Measurements from ENCODE around the gene CEP72. TPM values are rescaled to one million over a fixed set of nuclear protein-coding genes. Genes with fewer than 3 reads are reported as not detected.
"Not testable (repeated sequence)": the region's sequence is repeated elsewhere in the genome, so short reads cannot be mapped to it uniquely, and the experiment has no call there.

CEP72 gene
- total RNA-seq, 1 donor, result 3.3 TPM

DNA sequence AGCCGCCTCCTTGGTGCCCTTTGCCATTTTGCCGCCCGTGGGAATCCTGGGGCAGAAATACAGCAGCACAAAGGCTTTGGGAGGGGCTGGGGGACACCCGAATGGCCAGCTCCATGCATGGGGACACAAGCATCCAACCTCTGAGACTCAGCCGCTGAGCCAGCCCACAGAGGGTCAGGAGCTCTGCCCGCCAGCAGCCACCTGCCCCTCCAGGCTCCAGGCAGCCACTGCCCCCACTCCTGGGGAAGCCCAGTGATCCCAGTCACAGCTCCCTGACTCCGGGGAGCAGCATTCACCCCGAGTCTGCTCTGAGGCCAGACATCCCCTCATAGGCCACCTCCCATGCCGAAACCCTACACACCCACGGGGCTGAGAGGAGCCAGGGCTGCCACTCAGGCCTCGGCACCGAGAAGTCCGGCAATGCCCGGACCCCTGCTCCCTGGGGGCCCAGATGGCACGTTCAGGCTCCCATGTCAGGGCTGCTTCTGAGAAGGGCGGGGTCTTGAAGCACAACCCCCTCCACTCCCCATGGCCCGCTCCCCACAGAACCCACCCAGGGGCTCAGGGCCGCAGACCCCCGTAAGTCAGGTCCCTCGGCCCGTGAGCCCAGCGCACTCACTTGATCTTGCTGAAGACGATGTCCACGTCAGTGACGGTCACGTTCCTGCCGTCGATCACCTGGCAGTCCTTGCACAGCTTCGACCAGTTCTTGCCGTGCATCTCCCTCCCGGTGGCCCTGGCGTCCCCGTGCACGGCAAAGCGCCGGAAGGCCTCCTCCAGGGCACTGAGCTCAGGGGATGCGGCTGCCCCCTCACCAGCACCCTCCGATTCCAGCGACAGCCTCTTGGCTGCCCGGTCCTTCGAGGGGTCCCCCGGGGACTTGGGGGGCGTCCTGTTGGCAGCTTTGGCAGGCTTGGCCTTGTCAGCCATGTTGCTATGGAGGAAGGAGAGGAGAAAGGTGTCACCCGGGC is 65.3 kb downstream of the CEP72 start:
- TF ChIP-seq, protein P1, sequence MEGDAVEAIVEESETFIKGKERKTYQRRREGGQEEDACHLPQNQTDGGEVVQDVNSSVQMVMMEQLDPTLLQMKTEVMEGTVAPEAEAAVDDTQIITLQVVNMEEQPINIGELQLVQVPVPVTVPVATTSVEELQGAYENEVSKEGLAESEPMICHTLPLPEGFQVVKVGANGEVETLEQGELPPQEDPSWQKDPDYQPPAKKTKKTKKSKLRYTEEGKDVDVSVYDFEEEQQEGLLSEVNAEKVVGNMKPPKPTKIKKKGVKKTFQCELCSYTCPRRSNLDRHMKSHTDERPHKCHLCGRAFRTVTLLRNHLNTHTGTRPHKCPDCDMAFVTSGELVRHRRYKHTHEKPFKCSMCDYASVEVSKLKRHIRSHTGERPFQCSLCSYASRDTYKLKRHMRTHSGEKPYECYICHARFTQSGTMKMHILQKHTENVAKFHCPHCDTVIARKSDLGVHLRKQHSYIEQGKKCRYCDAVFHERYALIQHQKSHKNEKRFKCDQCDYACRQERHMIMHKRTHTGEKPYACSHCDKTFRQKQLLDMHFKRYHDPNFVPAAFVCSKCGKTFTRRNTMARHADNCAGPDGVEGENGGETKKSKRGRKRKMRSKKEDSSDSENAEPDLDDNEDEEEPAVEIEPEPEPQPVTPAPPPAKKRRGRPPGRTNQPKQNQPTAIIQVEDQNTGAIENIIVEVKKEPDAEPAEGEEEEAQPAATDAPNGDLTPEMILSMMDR (IDR thresholded peaks at IDR 0.05; ENCODE audit: extremely low read depth, low read depth, low read length), result no peak
- no peak overlapping the region for H3K4me2 ChIP-seq (ENCODE audit: insufficient read depth, low read length)
- H3K4me1 ChIP-seq (ENCODE audit: insufficient read depth, low read length), result peaks cover 4% of the 10 kb centered on the region
- no peaks in the 10 kb centered on the region for H3K9me3 ChIP-seq (ENCODE audit: low read depth, low read length)
- no peak overlapping the region for H3K4me3 ChIP-seq (ENCODE audit: insufficient read depth, low read length)
- no peaks in the 10 kb centered on the region for H3K36me3 ChIP-seq (ENCODE audit: insufficient read depth, low read length)
- H4K20me1 ChIP-seq (ENCODE audit: insufficient read depth, low read length), result no peaks in the 10 kb centered on the region
- peaks cover 30% of the 10 kb centered on the region for H3K27me3 ChIP-seq (ENCODE audit: insufficient read depth, low read length)
- H3K79me2 ChIP-seq (ENCODE audit: insufficient read depth, low read length), result no peaks in the 10 kb centered on the region
- no peak overlapping the region for H2AFZ ChIP-seq (ENCODE audit: low read length)
- peak; percentile 75 for DNase-seq (ENCODE audit: insufficient read length, low spot score, missing footprints)
- no peak overlapping the region for H3K27ac ChIP-seq (ENCODE audit: low read depth, low read length)

DNA sequence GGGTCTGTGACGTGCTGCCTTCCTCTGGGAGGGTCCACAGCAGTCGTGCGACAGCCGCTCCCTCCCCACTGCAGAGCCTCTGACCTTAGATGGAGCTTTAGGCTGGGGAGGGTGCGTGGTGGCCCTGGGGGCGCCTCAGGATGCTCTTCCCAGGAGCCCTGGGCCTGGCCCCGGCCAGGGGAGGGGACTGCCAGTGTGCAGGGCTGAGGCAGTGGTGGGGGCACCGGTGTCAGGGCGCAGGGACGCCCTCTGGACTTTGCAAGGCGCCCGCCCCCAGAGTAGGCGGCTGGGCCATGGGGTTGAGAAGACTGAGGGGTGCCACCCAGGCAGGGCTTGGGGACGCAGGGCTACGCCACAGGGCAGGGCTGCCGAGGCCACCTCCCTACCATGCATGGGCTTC is 66.4 kb downstream of the CEP72 start:
- H3K27me3 ChIP-seq (ENCODE audit: insufficient read depth, low read length), result peaks cover 19% of the 10 kb centered on the region
- not testable (repeated sequence) for H4K20me1 ChIP-seq (ENCODE audit: insufficient read depth, low read length); H3K4me3 ChIP-seq (ENCODE audit: insufficient read depth, low read length); H3K9me3 ChIP-seq (ENCODE audit: low read depth, low read length); H2AFZ ChIP-seq (ENCODE audit: low read length); H3K27ac ChIP-seq (ENCODE audit: low read depth, low read length); H3K36me3 ChIP-seq (ENCODE audit: insufficient read depth, low read length); H3K4me2 ChIP-seq (ENCODE audit: insufficient read depth, low read length); H3K79me2 ChIP-seq (ENCODE audit: insufficient read depth, low read length); H3K4me1 ChIP-seq (ENCODE audit: insufficient read depth, low read length)
- DNase-seq (ENCODE audit: insufficient read length, low spot score, missing footprints), result peak; percentile 69

DNA sequence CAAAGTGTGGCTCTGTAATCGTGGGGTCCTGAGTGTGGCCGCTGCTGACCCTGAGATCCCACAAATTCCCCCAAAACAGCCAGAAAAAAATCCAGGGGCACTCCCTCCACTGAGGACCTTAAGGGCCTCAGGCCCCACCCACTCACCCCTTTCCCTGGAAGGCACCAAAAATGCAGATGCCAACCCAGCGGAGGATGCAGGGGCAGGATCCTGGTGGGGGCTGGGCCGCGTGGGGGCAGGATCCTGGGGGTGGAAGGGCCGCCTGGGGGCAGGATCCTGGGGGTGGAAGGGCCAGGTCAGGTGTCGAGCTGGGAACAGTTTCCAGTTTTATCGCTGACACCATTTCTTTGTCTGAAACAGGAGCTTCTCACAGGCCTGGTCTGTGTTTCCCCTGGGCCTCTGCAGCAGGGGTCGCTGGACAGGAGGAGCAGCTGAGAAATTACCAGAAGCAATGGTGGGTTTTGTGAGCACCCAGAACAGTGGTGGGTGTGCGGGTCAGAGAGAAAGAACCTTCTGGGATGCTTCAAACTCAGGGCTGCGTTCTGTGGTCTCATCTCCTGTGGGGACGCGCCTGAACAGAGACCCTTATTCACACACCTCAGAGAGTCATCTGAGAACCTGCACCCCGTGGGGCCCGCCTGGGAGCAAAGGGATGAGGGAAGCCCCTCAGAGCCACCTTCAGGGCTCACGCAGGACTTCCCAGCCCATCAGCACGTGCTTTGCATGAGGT is 67.2 kb downstream of the CEP72 start:
- not testable (repeated sequence) for H3K36me3 ChIP-seq (ENCODE audit: insufficient read depth, low read length); H3K4me1 ChIP-seq (ENCODE audit: insufficient read depth, low read length); H3K4me3 ChIP-seq (ENCODE audit: insufficient read depth, low read length); H3K9me3 ChIP-seq (ENCODE audit: low read depth, low read length); H3K27ac ChIP-seq (ENCODE audit: low read depth, low read length); H3K79me2 ChIP-seq (ENCODE audit: insufficient read depth, low read length); H4K20me1 ChIP-seq (ENCODE audit: insufficient read depth, low read length); H3K4me2 ChIP-seq (ENCODE audit: insufficient read depth, low read length); H2AFZ ChIP-seq (ENCODE audit: low read length)
- DNase-seq (ENCODE audit: insufficient read length, low spot score, missing footprints), result peak; percentile 73
- H3K27me3 ChIP-seq (ENCODE audit: insufficient read depth, low read length), result peaks cover 11% of the 10 kb centered on the region

DNA sequence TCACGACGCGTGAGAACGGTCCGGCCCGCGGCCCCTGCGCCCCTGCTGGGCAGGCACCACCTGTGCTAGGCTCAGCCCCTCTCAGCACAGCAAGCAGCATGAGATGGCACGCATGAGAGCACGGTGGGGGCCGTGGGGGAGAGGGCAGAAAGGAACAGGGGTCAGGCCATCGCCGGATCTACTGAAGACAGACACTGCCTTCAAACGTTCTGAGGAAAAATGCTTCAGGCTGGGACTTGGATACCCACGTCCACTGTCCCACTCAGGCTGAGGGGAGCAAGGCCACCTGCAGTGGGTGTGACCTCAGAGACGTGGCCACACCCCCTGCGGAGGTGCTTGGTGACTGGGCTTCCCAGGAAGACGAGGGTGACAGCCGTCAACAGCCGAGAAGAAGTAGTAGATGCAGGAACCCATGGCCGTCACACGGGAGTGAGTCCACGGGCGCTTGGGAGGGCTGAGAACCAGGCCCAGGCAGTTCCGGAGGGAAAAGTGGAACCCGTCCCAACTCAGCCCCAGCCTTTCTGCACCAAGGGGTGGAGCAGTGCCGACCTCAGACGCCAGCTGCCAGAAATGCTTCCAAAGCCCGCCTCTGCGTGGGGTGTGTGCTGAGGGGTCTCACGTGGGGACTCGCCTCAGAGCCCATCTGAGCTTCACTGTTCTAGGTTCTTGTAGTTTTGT is 68.1 kb downstream of the CEP72 start:
- DNase-seq (ENCODE audit: insufficient read length, low spot score, missing footprints); H3K27me3 ChIP-seq (ENCODE audit: insufficient read depth, low read length); H3K9me3 ChIP-seq (ENCODE audit: low read depth, low read length); H3K4me3 ChIP-seq (ENCODE audit: insufficient read depth, low read length); H3K4me1 ChIP-seq (ENCODE audit: insufficient read depth, low read length); H3K4me2 ChIP-seq (ENCODE audit: insufficient read depth, low read length); H3K79me2 ChIP-seq (ENCODE audit: insufficient read depth, low read length); H2AFZ ChIP-seq (ENCODE audit: low read length); H3K27ac ChIP-seq (ENCODE audit: low read depth, low read length); H4K20me1 ChIP-seq (ENCODE audit: insufficient read depth, low read length); H3K36me3 ChIP-seq (ENCODE audit: insufficient read depth, low read length): not testable (repeated sequence)

DNA sequence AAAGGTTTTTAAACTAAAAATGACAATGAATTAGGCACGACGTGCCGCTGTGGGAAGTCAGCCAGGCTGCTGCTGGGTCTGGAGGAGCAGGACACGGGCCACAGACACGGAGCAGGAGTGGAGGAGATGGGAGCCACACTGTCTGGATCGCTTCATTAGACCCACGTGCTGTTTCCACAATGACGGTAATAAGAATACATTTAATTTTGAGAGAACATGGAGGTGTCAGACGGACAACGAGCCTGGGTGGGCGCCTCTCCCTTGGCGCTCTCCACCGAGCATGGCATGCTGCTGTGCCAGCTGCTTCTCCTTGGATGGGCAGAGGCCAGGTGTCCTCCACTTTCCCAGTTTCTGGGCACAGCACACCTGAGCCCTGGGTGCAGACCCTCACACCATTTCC is 68.7 kb downstream of the CEP72 start:
- not testable (repeated sequence) for H3K9me3 ChIP-seq (ENCODE audit: low read depth, low read length); H3K4me1 ChIP-seq (ENCODE audit: insufficient read depth, low read length); H4K20me1 ChIP-seq (ENCODE audit: insufficient read depth, low read length); H3K36me3 ChIP-seq (ENCODE audit: insufficient read depth, low read length); H3K4me2 ChIP-seq (ENCODE audit: insufficient read depth, low read length); H3K79me2 ChIP-seq (ENCODE audit: insufficient read depth, low read length); H3K27ac ChIP-seq (ENCODE audit: low read depth, low read length); H3K4me3 ChIP-seq (ENCODE audit: insufficient read depth, low read length); H2AFZ ChIP-seq (ENCODE audit: low read length); H3K27me3 ChIP-seq (ENCODE audit: insufficient read depth, low read length)
- peak; percentile 27 for DNase-seq (ENCODE audit: insufficient read length, low spot score, missing footprints)

DNA sequence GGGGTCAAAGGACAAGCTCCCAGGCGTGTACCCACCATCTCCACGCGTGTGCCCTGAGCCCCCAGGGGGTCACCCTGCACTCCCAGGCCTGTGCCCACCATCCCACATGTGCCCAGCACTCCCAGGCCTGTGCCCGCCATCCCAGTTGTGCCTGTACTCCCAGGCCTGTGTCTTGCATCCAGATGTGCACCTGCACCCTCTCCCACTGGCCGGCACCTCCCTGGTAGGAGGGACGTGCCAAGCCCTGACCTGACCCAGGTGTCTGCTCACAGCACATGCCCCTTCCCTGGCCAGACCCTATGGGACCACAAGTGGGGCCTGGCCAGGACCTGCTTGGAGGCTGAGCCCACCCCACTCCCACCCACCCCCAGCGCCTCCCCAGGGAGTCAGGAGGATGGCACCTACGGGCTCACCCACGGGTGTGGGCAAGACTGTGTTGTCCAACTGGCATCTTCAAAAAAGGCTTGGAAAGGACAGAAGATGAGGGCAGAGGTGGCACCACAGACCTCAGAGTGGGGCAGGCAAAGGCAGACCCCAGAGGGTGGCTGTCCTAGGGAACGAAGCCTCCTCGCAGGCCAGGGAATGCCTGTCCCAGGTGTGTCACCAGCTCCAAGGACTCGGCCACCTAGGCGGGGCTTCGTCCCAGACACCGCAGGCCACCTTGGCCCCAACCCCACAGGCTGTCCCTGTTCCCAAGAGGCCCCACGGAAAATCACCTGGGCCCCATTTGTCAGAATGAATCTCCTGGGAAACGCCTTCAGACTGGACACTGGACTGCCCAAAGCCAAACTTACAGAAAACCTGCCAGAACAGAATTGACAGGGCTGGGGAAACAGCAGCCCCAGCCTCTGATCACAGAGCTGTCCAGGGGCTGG is 69.4 kb downstream of the CEP72 start:
- not testable (repeated sequence) for H3K36me3 ChIP-seq (ENCODE audit: insufficient read depth, low read length); H3K9me3 ChIP-seq (ENCODE audit: low read depth, low read length); H3K4me2 ChIP-seq (ENCODE audit: insufficient read depth, low read length); H3K79me2 ChIP-seq (ENCODE audit: insufficient read depth, low read length); H4K20me1 ChIP-seq (ENCODE audit: insufficient read depth, low read length); H3K27ac ChIP-seq (ENCODE audit: low read depth, low read length); H3K4me1 ChIP-seq (ENCODE audit: insufficient read depth, low read length); H3K4me3 ChIP-seq (ENCODE audit: insufficient read depth, low read length); H3K27me3 ChIP-seq (ENCODE audit: insufficient read depth, low read length); H2AFZ ChIP-seq (ENCODE audit: low read length)
- DNase-seq (ENCODE audit: insufficient read length, low spot score, missing footprints), result peak; percentile 41

DNA sequence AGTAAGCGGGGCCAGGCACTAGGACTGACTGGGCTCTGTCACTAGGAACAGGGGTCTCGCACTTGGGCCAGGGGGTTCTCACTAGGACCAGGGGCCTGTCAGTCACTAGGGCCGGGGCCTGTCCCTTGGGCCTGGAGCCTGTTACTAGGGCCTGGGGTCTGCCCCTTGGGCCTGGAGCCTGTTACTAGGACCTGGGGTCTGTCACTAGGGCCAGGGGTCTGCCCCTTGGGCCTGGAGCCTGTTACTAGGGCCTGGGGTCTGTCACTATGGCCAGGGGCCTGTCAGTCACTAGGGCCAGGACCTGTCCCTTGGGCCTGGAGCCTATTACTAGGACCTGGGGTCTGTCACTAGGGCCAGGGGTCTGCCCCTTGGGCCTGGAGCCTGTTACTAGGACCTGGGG is 70.1 kb downstream of the CEP72 start:
- not testable (repeated sequence) for H3K79me2 ChIP-seq (ENCODE audit: insufficient read depth, low read length); H3K4me2 ChIP-seq (ENCODE audit: insufficient read depth, low read length); H3K27me3 ChIP-seq (ENCODE audit: insufficient read depth, low read length); H2AFZ ChIP-seq (ENCODE audit: low read length); H3K4me3 ChIP-seq (ENCODE audit: insufficient read depth, low read length); H3K36me3 ChIP-seq (ENCODE audit: insufficient read depth, low read length); H4K20me1 ChIP-seq (ENCODE audit: insufficient read depth, low read length); H3K27ac ChIP-seq (ENCODE audit: low read depth, low read length); H3K4me1 ChIP-seq (ENCODE audit: insufficient read depth, low read length); H3K9me3 ChIP-seq (ENCODE audit: low read depth, low read length); DNase-seq (ENCODE audit: insufficient read length, low spot score, missing footprints)

Data from osteoblast (primary cell).